DND-41 (cell line): Measurements from ENCODE around the gene SENP6.

Experiments
- CTCF ChIP-seq: IDR thresholded peaks from 2 replicates; pipeline ENCODE4 v1.5.1; 2012; ENCODE audit warnings: borderline replicate concordance, low read length, moderate library complexity, mild to moderate bottlenecking; ENCODE audit not compliant: poor library complexity, severe bottlenecking; ENCODE audit errors: extremely low read depth
- EZH2 ChIP-seq: IDR thresholded peaks from 3 replicates; pipeline ENCODE4 v1.6.1; 2012; ENCODE audit warnings: borderline replicate concordance, low read depth, mild to moderate bottlenecking, moderate library complexity, low read length, inconsistent platforms; ENCODE audit not compliant: severe bottlenecking

DNA sequence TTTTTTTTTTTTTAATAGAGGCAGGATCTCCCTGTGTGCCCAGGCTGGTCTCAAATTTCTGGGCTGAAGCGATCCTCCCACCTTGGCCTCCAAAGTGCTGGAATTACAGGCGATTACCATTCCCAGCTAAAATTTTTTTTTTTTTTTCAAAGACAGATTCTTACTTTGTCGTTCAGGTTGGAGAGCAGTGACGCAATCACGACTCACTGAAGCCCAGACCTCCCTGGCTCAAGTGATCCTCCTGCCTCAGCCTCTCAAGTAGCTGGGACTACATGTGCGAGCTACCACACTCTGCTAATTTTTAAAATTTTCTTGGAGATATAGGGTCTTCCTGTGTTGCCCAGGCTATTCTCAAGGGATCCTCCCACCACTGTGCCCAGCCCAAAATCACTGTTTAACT, 89.3 kb downstream of the SENP6 start:
- no peak for TF ChIP-seq CTCF
- TF ChIP-seq EZH2 = no peak
